RPMI8226 (cell line): ENCODE data around the gene ACTN1.
"Not testable (repeated sequence)": the region's sequence is repeated elsewhere in the genome, so short reads cannot be mapped to it uniquely, and the experiment has no call there.

Experiments used
- DNase-seq: peaks from one replicate; pipeline ENCODE4 v3.0.0-alpha.2; 2015

Gene ACTN1

GRCh38 chr14:68853749-68854148 lies 125.4 kb downstream of the ACTN1 start:
- DNase-seq: no peak

- DNase-seq: not testable (repeated sequence)
Measured at GRCh38 chr14:68852493-68852892, 126.6 kb downstream of the ACTN1 start.

GRCh38 chr14:68851078-68851477 lies 128.0 kb downstream of the ACTN1 start:
- no peak for DNase-seq

GRCh38 chr14:68849416-68849815 lies 129.7 kb downstream of the ACTN1 start:
- DNase-seq: no peak

GRCh38 chr14:68848253-68848652 lies 130.8 kb downstream of the ACTN1 start:
- DNase-seq: no peak

GRCh38 chr14:68847640-68848039 lies 131.5 kb downstream of the ACTN1 start:
- DNase-seq: not testable (repeated sequence)

- DNase-seq: no peak
Measured at GRCh38 chr14:68846466-68846865, 132.6 kb downstream of the ACTN1 start.

GRCh38 chr14:68844210-68844545 lies 134.9 kb downstream of the ACTN1 start:
- no peak for DNase-seq

GRCh38 chr14:68843471-68844209 lies 135.5 kb downstream of the ACTN1 start:
- peak; percentile 54 for DNase-seq

- no peak for DNase-seq
Measured at GRCh38 chr14:68842298-68842697, 136.8 kb downstream of the ACTN1 start.

GRCh38 chr14:68841016-68841809 lies 137.9 kb downstream of the ACTN1 start:
- DNase-seq: no peak

- DNase-seq: no peak
Measured at GRCh38 chr14:68840454-68840853, 138.6 kb downstream of the ACTN1 start.

- no peak for DNase-seq
Measured at GRCh38 chr14:68836082-68836481, 143.0 kb downstream of the ACTN1 start.

- DNase-seq: no peak
Measured at GRCh38 chr14:68834816-68835215, 144.3 kb downstream of the ACTN1 start.

GRCh38 chr14:68828698-68829097 lies 150.4 kb downstream of the ACTN1 start:
- DNase-seq: no peak

GRCh38 chr14:68825729-68826128 lies 153.4 kb downstream of the ACTN1 start:
- no peak for DNase-seq

GRCh38 chr14:68824517-68825347 lies 154.4 kb downstream of the ACTN1 start:
- peak; percentile 58 for DNase-seq

GRCh38 chr14:68824207-68824516 lies 154.9 kb downstream of the ACTN1 start:
- DNase-seq: no peak
